Mesodermal cell (in vitro differentiated cells): ENCODE data around the gene GABRP.

Experiments used
- H3K27ac ChIP-seq: 2 replicates; pipeline ENCODE4 v1.7.0; 2013; ENCODE audit warnings: mild to moderate bottlenecking, low read depth, low read length, moderate library complexity; ENCODE audit not compliant: severe bottlenecking
- H3K36me3 ChIP-seq: 2 replicates; pipeline ENCODE4 v1.7.1; 2013; ENCODE audit warnings: mild to moderate bottlenecking, low read length, moderate library complexity; ENCODE audit not compliant: control insufficient read depth, insufficient read depth
- H3K4me1 ChIP-seq: one replicate; pipeline ENCODE4 v1.7.1; 2013; ENCODE audit warnings: mild to moderate bottlenecking, low read length; ENCODE audit not compliant: insufficient read depth, control insufficient read depth, poor library complexity, severe bottlenecking
- H3K4me3 ChIP-seq: 2 replicates; pipeline ENCODE4 v1.7.0; 2013; ENCODE audit warnings: low read length, control low read depth, mild to moderate bottlenecking; ENCODE audit not compliant: insufficient read depth, poor library complexity, severe bottlenecking; ENCODE audit errors: extremely low read depth
- H3K9me3 ChIP-seq: 2 replicates; pipeline ENCODE4 v1.7.1; 2013; ENCODE audit warnings: mild to moderate bottlenecking, low read length, moderate library complexity; ENCODE audit not compliant: control insufficient read depth
- WGBS, 2 experiments: methylation state at CpG; one replicate each; pipeline ENCODE4 v1.1.5; 2013; ENCODE audit warnings: missing lambda C conversion rate in 2 of 2; ENCODE audit not compliant: insufficient coverage in 2 of 2; 5-methylcytosine and 5-hydroxymethylcytosine counted together

GABRP gene

DNA sequence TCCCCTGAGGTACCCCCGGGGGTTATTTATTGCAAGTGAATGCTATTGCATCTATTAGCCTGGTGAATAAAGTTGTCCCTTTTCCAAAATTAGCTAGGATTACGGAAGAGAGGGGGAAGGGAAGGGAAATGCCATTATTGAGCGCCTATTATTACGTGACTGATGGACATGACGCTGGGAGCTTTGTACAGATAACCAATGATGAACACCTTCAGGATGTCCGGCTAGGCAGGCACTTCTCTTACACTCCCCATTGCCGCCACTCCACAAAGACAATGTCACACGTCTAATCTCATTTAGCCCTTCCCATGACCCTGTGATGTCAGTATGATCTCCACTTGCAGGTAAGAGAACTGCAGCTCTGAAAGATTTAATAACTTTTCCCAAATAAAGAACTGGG is 9.4 kb downstream of the GABRP start:
- H3K4me1 ChIP-seq: no peaks in the 10 kb centered on the region
- H3K36me3 ChIP-seq: no peaks in the 10 kb centered on the region
- WGBS, 2 experiments: 87 to 88% methylated on average over 4 to 6 of the region's 8 CpGs
- H3K9me3 ChIP-seq: no peaks in the 10 kb centered on the region
- no peak overlapping the region for H3K4me3 ChIP-seq
- no peak overlapping the region for H3K27ac ChIP-seq

DNA sequence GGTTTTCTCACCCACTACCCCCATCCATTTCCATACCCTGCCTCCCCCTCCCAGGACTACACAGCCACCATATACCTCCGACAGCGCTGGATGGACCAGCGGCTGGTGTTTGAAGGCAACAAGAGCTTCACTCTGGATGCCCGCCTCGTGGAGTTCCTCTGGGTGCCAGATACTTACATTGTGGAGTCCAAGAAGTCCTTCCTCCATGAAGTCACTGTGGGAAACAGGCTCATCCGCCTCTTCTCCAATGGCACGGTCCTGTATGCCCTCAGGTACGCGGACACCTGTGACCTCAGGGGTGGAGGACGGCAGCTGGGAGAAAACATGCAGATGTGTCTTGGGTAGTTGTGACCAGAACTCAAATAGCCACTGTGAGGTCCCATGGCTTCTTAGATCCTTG is 11.6 kb downstream of the GABRP start:
- H3K36me3 ChIP-seq: no peaks in the 10 kb centered on the region
- no peak overlapping the region for H3K4me3 ChIP-seq
- no peaks in the 10 kb centered on the region for H3K4me1 ChIP-seq
- H3K27ac ChIP-seq: no peak overlapping the region
- 86 to 95% methylated on average over 9 of the region's 10 CpGs for WGBS, 2 experiments
- H3K9me3 ChIP-seq: no peaks in the 10 kb centered on the region

DNA sequence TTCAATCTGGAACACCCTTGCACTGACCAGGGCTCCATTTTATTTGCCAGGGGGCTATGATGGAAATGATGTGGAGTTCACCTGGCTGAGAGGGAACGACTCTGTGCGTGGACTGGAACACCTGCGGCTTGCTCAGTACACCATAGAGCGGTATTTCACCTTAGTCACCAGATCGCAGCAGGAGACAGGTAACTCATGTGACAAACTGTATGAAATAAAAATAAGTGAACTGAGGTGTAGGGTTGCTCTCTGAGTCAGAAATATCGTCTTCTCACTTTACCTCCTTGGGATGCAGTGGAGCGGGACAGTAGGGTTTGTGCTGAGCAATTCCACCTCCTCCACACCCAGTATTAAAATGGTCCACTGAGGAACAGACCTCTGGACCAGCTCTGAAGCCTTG is 22.1 kb downstream of the GABRP start:
- H3K9me3 ChIP-seq: no peaks in the 10 kb centered on the region
- no peak overlapping the region for H3K27ac ChIP-seq
- 93% methylated on average over 6 to 7 of the region's 7 CpGs for WGBS, 2 experiments
- no peaks in the 10 kb centered on the region for H3K4me1 ChIP-seq
- H3K4me3 ChIP-seq: no peak overlapping the region
- H3K36me3 ChIP-seq: no peaks in the 10 kb centered on the region

DNA sequence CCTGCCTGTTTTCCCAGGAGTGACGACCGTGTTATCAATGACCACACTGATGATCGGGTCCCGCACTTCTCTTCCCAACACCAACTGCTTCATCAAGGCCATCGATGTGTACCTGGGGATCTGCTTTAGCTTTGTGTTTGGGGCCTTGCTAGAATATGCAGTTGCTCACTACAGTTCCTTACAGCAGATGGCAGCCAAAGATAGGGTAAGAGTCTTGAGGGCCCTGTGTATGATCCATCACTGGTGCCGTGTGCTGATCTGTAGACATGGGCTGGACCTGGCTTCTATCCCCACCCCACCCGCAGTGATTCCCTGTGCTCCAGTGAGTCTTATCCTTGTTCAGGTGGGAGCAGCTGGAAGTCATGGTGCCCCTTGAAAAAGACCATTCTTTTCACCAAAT is 26.0 kb downstream of the GABRP start:
- H3K36me3 ChIP-seq: no peaks in the 10 kb centered on the region
- no peak overlapping the region for H3K4me3 ChIP-seq
- no peak overlapping the region for H3K27ac ChIP-seq
- H3K9me3 ChIP-seq: no peaks in the 10 kb centered on the region
- WGBS, 2 experiments: 66 to 86% methylated on average over 4 to 6 of the region's 7 CpGs
- no peaks in the 10 kb centered on the region for H3K4me1 ChIP-seq

DNA sequence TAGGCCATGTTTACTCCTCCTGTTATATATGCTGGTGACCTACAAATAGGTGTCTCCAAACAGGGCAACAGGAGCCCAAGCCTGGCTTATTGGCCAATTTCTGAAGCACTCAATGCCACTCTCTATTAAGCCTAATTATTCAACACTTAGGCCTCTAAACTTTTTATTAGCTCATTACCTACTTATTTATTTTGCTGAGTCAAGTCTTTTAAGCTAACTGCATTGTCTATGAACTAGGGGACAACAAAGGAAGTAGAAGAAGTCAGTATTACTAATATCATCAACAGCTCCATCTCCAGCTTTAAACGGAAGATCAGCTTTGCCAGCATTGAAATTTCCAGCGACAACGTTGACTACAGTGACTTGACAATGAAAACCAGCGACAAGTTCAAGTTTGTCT is 28.2 kb downstream of the GABRP start:
- no peaks in the 10 kb centered on the region for H3K4me1 ChIP-seq
- no peaks in the 10 kb centered on the region for H3K9me3 ChIP-seq
- no peak overlapping the region for H3K4me3 ChIP-seq
- 84 to 86% methylated on average over 3 of the region's 4 CpGs for WGBS, 2 experiments
- no peak overlapping the region for H3K27ac ChIP-seq
- no peaks in the 10 kb centered on the region for H3K36me3 ChIP-seq

DNA sequence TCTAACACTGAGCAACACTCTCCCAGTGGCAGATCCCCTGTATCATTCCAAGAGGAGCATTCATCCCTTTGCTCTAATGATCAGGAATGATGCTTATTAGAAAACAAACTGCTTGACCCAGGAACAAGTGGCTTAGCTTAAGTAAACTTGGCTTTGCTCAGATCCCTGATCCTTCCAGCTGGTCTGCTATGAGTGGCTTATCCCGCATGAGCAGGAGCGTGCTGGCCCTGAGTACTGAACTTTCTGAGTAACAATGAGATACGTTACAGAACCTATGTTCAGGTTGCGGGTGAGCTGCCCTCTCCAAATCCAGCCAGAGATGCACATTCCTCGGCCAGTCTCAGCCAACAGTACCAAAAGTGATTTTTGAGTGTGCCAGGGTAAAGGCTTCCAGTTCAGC is 29.7 kb downstream of the GABRP start:
- Histone ChIP-seq H3K9me3 (no peaks in the 10 kb centered on the region), H3K36me3 (no peaks in the 10 kb centered on the region), H3K4me1 (no peaks in the 10 kb centered on the region), H3K27ac (no peak overlapping the region), H3K4me3 (no peak overlapping the region)
- 92 to 96% methylated on average over 4 to 5 of the region's 5 CpGs for WGBS, 2 experiments

DNA sequence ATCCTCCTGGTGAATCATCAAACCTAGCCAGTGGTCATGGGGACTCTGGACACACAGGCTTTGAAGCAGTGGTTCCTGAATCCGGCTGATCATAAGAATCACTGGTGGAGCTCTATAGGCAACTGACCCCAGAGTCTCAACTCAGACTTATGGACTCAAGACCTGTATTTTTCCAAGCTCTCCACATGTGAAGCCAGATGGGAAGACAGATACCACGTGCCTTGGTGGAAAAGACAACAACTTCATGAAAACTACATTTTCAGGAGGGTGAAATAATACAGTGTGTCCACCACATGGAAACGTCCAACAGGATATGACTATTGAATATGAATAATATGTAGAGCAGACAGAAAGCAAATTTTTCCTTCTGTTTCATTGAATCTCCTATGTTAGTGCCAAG is 33.7 kb downstream of the GABRP start:
- Histone ChIP-seq H3K27ac (no peak overlapping the region), H3K4me3 (no peak overlapping the region), H3K9me3 (no peaks in the 10 kb centered on the region), H3K4me1 (no peaks in the 10 kb centered on the region), H3K36me3 (no peaks in the 10 kb centered on the region)
- WGBS, 2 experiments: 91 to 92% methylated on average over 2 of the region's 3 CpGs

DNA sequence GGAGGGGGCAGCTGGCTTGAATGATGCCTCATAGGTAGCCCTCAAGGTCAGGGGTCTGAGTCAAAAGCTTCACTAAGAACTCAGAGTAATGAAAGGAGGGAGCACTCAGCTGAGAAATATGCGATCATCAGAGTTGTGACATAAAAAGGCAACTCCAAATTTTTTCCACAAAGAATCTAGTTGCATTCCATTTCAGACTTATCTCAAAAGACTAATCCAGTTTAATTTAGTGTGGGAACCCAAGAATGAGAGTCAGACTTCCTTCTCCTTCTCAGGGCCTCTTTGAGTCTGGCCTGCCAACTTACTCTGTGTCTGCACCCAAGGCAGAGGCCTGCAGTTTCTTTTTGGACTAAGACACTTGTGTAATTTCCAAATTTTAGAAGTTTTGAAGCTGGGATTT is 34.7 kb downstream of the GABRP start:
- no CpG with 5 or more reads among the region's 1 CpG for WGBS, 2 experiments
- Histone ChIP-seq H3K9me3 (no peaks in the 10 kb centered on the region), H3K27ac (no peak overlapping the region), H3K36me3 (no peaks in the 10 kb centered on the region), H3K4me1 (no peaks in the 10 kb centered on the region), H3K4me3 (no peak overlapping the region)

DNA sequence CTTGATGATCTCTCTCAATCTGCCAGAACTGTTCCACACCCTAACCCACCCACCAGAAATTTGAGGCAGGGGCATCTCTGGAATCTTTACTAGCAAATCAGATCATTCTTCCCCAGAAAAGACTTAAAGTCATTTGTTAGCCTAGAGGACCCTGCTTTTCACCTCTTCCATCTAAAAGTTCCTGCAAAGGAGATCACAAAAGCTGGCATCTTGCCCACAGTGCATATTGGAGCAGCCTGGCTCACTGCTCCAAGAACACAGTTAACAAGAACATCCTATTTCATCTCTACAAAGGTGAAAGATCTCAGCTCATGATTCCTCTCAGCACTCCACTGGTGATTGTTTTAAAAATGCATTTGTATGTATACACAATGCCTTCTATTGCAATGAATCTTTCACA is 36.3 kb downstream of the GABRP start:
- Histone ChIP-seq H3K4me3 (no peak overlapping the region), H3K36me3 (no peaks in the 10 kb centered on the region), H3K9me3 (no peaks in the 10 kb centered on the region), H3K4me1 (no peaks in the 10 kb centered on the region), H3K27ac (no peak overlapping the region)

DNA sequence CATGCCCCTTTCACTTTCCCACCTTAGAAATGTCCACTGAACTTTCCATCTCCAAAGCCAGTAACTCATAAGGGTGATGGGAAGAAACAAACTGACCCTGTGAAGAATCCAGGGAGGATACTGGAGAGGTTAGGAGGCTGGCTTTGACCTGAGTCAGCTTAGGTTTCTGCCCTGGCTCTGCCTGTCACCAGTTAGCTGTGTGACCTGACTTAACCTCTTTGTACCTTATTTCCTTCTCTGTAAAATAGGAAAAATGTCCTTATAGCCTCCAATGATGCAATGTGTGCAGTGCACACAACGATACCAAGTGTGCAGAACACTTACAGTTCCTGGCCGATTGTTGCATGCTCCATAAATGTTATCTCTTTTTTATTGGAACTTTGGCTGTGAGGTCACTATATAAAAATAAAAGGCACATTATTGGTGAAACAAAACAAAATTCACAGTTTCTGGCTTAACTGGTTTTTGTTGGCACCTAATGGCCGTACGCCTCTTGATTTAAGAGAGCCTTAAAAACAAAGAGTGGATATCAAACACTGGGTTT is 37.8 kb downstream of the GABRP start:
- Histone ChIP-seq H3K36me3 (no peaks in the 10 kb centered on the region), H3K27ac (no peak overlapping the region), H3K4me3 (no peak overlapping the region), H3K9me3 (peaks cover 9% of the 10 kb centered on the region), H3K4me1 (no peaks in the 10 kb centered on the region)
- WGBS, 2 experiments: 95 to 96% methylated on average over 2 of the region's 4 CpGs

DNA sequence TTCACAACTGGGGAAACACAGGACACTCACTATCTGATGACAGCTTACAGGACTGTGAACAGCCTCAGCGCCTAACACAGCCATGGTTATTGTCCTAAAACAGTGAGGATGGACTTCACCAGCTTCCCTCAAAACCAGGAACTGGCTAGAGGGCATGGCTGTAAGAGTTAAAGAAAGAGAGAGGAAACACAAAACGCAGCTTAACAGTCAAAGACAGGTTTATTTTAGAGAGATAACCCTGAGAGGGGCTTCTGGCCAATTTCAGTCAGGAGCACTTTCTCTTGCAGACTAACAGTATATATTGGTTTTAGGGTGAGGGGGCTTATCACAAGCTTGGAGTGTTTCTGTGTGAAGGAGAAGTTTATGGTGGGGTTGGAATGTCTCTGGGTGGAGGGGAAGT is 42.6 kb downstream of the GABRP start:
- no peaks in the 10 kb centered on the region for H3K4me1 ChIP-seq
- H3K27ac ChIP-seq: no peak overlapping the region
- peaks cover 19% of the 10 kb centered on the region for H3K9me3 ChIP-seq
- H3K36me3 ChIP-seq: no peaks in the 10 kb centered on the region
- WGBS, 2 experiments: 82 to 86% methylated on average over 1 to 2 of the region's 2 CpGs
- H3K4me3 ChIP-seq: no peak overlapping the region

DNA sequence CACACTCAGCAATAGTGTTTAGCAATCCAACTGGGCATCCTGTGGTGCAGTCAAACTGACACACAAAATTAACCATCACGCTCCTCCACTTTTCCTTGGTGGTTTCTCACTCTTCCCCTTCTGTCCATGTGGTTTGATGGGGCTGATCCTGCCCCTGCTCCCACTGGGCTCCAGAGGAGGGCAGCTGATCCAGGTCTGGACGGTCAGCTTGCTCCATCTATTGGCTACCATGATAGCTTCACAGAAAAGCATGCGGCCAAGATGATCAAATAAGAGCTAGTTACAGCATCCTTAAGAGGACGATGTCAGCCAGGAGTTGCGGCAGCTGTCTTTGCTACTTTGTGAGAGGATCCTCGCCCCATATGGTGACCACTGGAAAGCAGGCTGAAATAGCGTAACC is 48.7 kb downstream of the GABRP start:
- Histone ChIP-seq H3K27ac (no peak overlapping the region), H3K4me3 (no peak overlapping the region), H3K4me1 (no peaks in the 10 kb centered on the region), H3K36me3 (no peaks in the 10 kb centered on the region), H3K9me3 (peaks cover 9% of the 10 kb centered on the region)
- 82 to 86% methylated on average over 7 of the region's 7 CpGs for WGBS, 2 experiments
